Gastroesophageal sphincter (tissue), 4 donors: ENCODE measurements around the gene PPP1R2. TPM values are rescaled to one million over a fixed set of nuclear protein-coding genes. Genes with fewer than 3 reads are reported as not detected.
A peak's percentile ranks its signal among the peaks of the same experiment; 100 is the strongest.

Source experiments
- ATAC-seq: fragments of 150-250 bp; one replicate; pipeline ENCODE4 v1.9.1; 2016; ENCODE audit warnings: mild to moderate bottlenecking, moderate library complexity
- H3K27ac ChIP-seq, 4 donors: fragments of 200-600 bp; sonication (generic) in 3 of 4; 1 replicate in 3 of 4; 2 replicates in 1 of 4; pipeline ENCODE4 v1.5.1; 2016 to 2019
- H3K27me3 ChIP-seq: fragments of 200-600 bp; sonication (generic); one replicate; pipeline ENCODE4 v1.5.1; 2019
- H3K36me3 ChIP-seq, 2 donors: fragments of 200-600 bp; sonication (generic); one replicate each; pipeline ENCODE4 v1.5.1; 2019; ENCODE audit warnings: control low read depth in 1 of 2
- H3K4me1 ChIP-seq, 3 donors: fragments of 200-600 bp; sonication (generic); 1 replicate in 2 of 3; 2 replicates in 1 of 3; pipeline ENCODE4 v1.5.1; 2016 to 2019; ENCODE audit warnings: control low read depth in 2 of 3
- H3K4me3 ChIP-seq, 2 donors: fragments of 200-600 bp; sonication (generic); one replicate each; pipeline ENCODE4 v1.5.1; 2019; ENCODE audit warnings: mild to moderate bottlenecking in 1 of 2, moderate library complexity in 1 of 2
- H3K9me3 ChIP-seq, 3 donors: fragments of 200-600 bp; sonication (generic); one replicate each; pipeline ENCODE4 v1.5.1; 2017 to 2019; ENCODE audit warnings: control low read depth in 2 of 3
- EP300 ChIP-seq: sonication (generic); formaldehyde crosslinking; IDR thresholded peaks from one replicate; pipeline ENCODE4 v1.6.1; 2017; ENCODE audit warnings: antibody characterized with exemption, mild to moderate bottlenecking
- POLR2A ChIP-seq, 2 donors: fragments of 450-650 bp; IDR thresholded peaks; one replicate each; pipeline ENCODE4 v1.6.1; 2017; ENCODE audit warnings: antibody characterized with exemption in 2 of 2, mild to moderate bottlenecking in 2 of 2, moderate library complexity in 1 of 2
- POLR2AphosphoS5 ChIP-seq: sonication (generic); formaldehyde crosslinking; IDR thresholded peaks from one replicate; pipeline ENCODE4 v1.6.1; 2017; ENCODE audit warnings: antibody characterized with exemption
- whole genome bisulfite sequencing, 2 donors: methylation state at CpG; one replicate each; pipeline ENCODE4 v1.1.5; 2018; ENCODE audit warnings: low coverage in 1 of 2; 5-methylcytosine and 5-hydroxymethylcytosine counted together
- total RNA-seq, 4 donors: library from RNA; depleted of rRNA; stranded (reverse); fragments of >200 nt; gene quantifications; one replicate each; pipeline ENCODE4 v1.1.0, GENCODE V29; 2016
- TF ChIP-seq, protein P1 (sequence below), 4 experiments: fragments of 200-600 bp in 2 of 4; fragments of 450-650 bp in 2 of 4; sonication (generic) in 1 of 4; IDR thresholded peaks; one replicate each; pipeline ENCODE4 v1.5.1; 2017 to 2019; ENCODE audit warnings: antibody characterized with exemption in 4 of 4, mild to moderate bottlenecking in 2 of 4, moderate library complexity in 2 of 4

Gene PPP1R2
- total RNA-seq, 4 donors from 2014 or later = 63.1 to 472 (median 80.7) TPM

DNA sequence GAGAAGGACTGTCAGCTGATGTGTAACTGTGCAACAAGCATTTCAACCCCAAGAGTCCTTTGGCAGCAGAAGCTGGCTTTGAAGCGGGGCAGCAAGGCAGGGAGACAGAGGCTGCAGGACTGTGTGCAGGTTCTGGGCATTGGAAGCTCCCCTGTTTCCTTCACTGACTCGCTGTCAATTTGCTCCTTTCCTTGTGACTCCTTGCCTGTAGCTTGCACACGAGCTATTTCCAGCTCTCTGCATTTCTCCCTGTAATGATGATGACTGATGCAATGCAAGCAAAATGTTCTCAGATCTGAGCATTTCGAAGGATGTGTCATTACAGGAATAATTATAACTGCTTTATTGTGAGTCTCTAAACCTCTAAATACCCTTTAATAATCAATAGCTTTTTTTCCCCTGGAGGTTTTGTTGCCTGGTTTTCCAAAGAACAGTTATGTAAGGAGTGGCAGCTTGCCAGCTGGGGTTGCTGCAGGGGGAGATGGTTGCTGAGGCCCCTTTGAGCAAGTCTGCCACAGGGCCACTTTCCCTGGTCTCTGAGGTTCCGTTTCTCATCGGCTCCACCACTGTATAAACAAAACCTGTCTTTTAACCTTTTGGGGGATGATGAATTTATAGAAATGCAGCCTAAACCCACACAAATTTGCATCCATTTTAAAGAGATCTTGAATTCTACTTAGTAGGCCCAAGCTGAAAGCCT lies 37.8 kb upstream of the PPP1R2 start:
- peak overlapping the region in 1 of 2 donors; percentile 37 for H3K4me3 ChIP-seq
- WGBS, 2 donors = 43 to 50% methylated on average over 5 to 6 of the region's 6 CpGs

DNA sequence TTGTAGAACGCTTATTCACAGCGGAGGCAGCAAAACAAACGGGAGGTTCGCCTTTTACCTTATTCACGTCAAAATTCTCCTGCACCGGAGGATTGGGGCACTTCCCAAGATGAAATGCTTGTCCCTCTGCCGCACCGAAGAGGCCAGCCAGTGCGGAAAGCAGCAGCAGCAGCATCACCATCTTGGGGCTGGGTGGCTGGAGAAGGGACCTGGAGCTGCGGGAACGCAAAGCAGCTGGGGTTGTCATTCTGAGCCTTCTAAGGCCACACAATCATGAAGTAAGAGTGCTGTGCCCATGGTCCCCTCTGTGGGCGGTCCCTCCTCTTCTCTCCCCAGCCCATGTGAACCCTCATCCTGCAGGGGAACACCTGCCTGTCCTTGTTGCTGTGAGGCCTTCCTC lies 36.2 kb upstream of the PPP1R2 start:
- peaks cover 12% of the 10 kb centered on the region for H3K27me3 ChIP-seq
- peaks cover 0 to 10% (median 0%) of the 10 kb centered on the region in 3 donors for H3K4me1 ChIP-seq
- WGBS, 2 donors = 78 to 94% methylated on average over 4 to 5 of the region's 12 CpGs
- no peaks in the 10 kb centered on the region for H3K9me3 ChIP-seq
- TF ChIP-seq, protein P1, sequence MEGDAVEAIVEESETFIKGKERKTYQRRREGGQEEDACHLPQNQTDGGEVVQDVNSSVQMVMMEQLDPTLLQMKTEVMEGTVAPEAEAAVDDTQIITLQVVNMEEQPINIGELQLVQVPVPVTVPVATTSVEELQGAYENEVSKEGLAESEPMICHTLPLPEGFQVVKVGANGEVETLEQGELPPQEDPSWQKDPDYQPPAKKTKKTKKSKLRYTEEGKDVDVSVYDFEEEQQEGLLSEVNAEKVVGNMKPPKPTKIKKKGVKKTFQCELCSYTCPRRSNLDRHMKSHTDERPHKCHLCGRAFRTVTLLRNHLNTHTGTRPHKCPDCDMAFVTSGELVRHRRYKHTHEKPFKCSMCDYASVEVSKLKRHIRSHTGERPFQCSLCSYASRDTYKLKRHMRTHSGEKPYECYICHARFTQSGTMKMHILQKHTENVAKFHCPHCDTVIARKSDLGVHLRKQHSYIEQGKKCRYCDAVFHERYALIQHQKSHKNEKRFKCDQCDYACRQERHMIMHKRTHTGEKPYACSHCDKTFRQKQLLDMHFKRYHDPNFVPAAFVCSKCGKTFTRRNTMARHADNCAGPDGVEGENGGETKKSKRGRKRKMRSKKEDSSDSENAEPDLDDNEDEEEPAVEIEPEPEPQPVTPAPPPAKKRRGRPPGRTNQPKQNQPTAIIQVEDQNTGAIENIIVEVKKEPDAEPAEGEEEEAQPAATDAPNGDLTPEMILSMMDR (IDR thresholded peaks at IDR 0.05) = no peak
- TF ChIP-seq EP300 (no peak), POLR2A (IDR thresholded peaks at IDR 0.05) (no peak), POLR2AphosphoS5 (no peak)
- no peak for ATAC-seq
- no peak overlapping the region for H3K27ac ChIP-seq
- peak overlapping the region in 1 of 2 donors; percentile 22 for H3K4me3 ChIP-seq
- no peaks in the 10 kb centered on the region for H3K36me3 ChIP-seq

More for the DNA sequence above, 37.8 kb upstream of the PPP1R2 start:
- no peak for ATAC-seq
- no peak overlapping the region for H3K27ac ChIP-seq
- TF ChIP-seq EP300 = no peak
- TF ChIP-seq, protein P1 (IDR thresholded peaks at IDR 0.05) = no peak
- TF ChIP-seq POLR2A (IDR thresholded peaks at IDR 0.05) = no peak
- no peak for TF ChIP-seq POLR2AphosphoS5
- H3K36me3 ChIP-seq = no peaks in the 10 kb centered on the region
- peaks cover 0 to 10% (median 0%) of the 10 kb centered on the region in 3 donors for H3K4me1 ChIP-seq
- H3K27me3 ChIP-seq = peaks cover 12% of the 10 kb centered on the region
- no peaks in the 10 kb centered on the region for H3K9me3 ChIP-seq

DNA sequence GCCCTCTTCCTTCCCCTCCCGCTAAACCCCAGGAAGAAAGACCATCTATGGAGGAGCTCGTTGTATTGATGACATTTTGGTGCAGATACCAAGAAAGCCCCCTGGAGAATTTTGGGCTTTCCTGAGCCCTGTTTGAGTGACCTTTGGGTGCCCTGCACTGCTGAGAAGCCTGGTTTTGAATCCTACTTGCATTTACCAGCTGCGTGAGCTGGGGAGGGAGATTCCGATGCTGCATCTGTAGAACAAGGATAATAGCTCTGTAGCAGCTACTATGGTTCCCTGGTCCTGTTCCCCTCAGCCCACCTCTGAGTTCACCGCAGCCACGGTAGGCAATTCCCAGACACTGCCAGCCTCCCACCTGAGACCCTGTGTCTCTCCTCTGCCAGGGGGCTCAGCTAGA lies 35.4 kb upstream of the PPP1R2 start:
- H3K27ac ChIP-seq = no peak overlapping the region

DNA sequence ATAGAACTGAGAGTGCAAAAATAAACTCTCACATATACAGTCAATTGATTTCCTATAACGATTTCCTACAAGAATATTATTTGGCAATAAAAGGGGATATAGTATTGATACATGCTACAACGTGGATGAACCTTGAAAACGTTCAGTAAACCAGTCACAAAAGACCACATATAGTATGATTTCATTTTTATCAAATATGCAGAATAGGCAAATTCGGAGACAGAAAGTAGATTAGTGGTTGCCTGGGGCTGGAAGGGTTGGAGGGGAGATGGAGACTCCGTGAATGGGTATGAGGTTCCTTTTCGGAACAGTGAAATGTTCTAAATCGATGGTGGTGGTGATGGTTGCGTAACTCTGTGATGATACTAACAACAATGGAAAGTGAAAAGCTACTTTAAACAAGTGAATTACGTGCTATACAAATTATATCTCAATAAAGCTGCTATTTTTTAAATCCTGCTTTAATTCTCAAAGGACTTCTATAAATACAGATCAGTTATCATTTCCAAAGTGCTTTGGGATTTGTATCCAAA lies 34.6 kb upstream of the PPP1R2 start:
- Histone ChIP-seq H3K36me3 (no peaks in the 10 kb centered on the region), H3K9me3 (no peaks in the 10 kb centered on the region), H3K4me1 (peaks cover 0 to 10% (median 0%) of the 10 kb centered on the region in 3 donors), H3K4me3 (no peak overlapping the region), H3K27me3 (peaks cover 12% of the 10 kb centered on the region), H3K27ac (no peak overlapping the region)
- ATAC-seq = no peak
- TF ChIP-seq POLR2A (IDR thresholded peaks at IDR 0.05) = no peak
- 74 to 83% methylated on average over 9 of the region's 9 CpGs for WGBS, 2 donors

More for the DNA sequence above, 35.4 kb upstream of the PPP1R2 start:
- Histone ChIP-seq H3K4me3 (peak overlapping the region in 1 of 2 donors; percentile 22), H3K27me3 (peaks cover 12% of the 10 kb centered on the region), H3K9me3 (no peaks in the 10 kb centered on the region), H3K4me1 (peaks cover 0 to 10% (median 0%) of the 10 kb centered on the region in 3 donors), H3K36me3 (no peaks in the 10 kb centered on the region)
- WGBS, 2 donors = 75 to 94% methylated on average over 2 to 3 of the region's 6 CpGs
- TF ChIP-seq, protein P1 (IDR thresholded peaks at IDR 0.05) = no peak
- no peak for TF ChIP-seq POLR2AphosphoS5
- ATAC-seq = no peak

DNA sequence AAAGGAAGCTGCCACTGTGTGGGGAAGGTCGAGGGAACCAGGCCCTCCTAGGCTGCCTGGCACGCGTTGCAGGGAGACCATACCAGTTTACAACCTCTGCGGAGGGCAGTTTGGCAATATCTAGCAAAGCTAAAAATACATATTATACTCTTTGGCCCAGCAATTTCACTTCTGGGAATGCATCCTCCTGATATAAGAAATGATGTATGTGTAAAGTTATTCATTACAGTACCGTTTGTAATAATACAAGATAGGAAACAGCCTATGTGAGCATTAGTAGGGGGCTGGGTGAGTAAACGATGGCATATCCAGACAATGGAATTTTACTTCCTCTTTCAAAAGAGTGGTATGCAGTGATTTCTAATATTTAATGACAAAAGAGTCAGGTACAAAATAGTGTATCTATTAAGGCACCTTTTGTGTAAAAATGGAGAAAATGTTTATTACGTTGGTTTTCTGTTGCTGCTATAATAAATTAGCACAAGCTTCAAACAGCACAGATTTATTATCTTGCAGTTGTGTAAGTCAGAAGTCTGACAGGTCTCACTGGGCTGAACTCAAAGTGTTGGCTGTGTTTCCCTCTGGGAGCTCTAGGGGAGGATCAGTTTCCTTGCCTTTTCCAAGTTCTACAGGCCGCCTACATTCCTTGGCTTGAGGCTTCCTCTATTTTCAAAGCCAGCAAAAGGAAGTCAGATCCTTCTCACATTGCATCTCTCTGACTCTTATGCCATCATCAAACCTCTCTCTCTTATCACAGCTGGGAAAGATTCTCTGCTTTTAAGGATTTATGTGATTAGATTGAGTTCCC lies 31.6 kb upstream of the PPP1R2 start:
- no peak for TF ChIP-seq POLR2A (IDR thresholded peaks at IDR 0.05)
- TF ChIP-seq, protein P1 (IDR thresholded peaks at IDR 0.05) = no peak
- 54 to 67% methylated on average over 4 to 6 of the region's 8 CpGs for WGBS, 2 donors
- no peak overlapping the region for H3K27ac ChIP-seq
- H3K4me3 ChIP-seq = no peak overlapping the region
- ATAC-seq = peak; percentile 55
- peaks cover 12% of the 10 kb centered on the region for H3K27me3 ChIP-seq
- no peaks in the 10 kb centered on the region for H3K36me3 ChIP-seq
- H3K4me1 ChIP-seq = no peaks in the 10 kb centered on the region
- no peaks in the 10 kb centered on the region for H3K9me3 ChIP-seq
